SK-N-MC (cell line): ENCODE results near the gene ARHGAP26.

Experiments
- DNase-seq: peaks from one replicate; pipeline ENCODE4 v3.0.0-alpha.2; 2011; ENCODE audit warnings: low read depth, low spot score
- H3K27ac ChIP-seq: fragments of 200-600 bp; sonication (generic); 2 replicates; pipeline ENCODE4 v1.5.1; 2016; ENCODE audit warnings: mixed run types
- H3K36me3 ChIP-seq: fragments of 200-600 bp; sonication (generic); 2 replicates; pipeline ENCODE4 v1.6.1; 2017; ENCODE audit warnings: antibody characterized with exemption, low read length, mixed read lengths; ENCODE audit not compliant: insufficient read depth
- H3K4me3 ChIP-seq: fragments of 200-600 bp; sonication (generic); 2 replicates; pipeline ENCODE4 v1.5.1; 2016
- H3K9ac ChIP-seq: fragments of 200-600 bp; sonication (generic); 2 replicates; pipeline ENCODE4 v1.8.0; 2017; ENCODE audit warnings: mixed run types, mixed read lengths; ENCODE audit not compliant: insufficient read length
- H3K9me3 ChIP-seq: fragments of 200-600 bp; sonication (generic); 2 replicates; pipeline ENCODE4 v1.6.1; 2017; ENCODE audit warnings: low read depth, mild to moderate bottlenecking, antibody characterized with exemption, low read length, moderate library complexity, mixed read lengths
- EZH2 ChIP-seq: fragments of 200-600 bp; sonication (generic); IDR thresholded peaks from one replicate; pipeline ENCODE4 v1.6.1; 2017; ENCODE audit warnings: antibody characterized with exemption
- FOXP2 ChIP-seq: optimal IDR thresholded peaks from 2 replicates; pipeline ENCODE3; 2011; ENCODE audit warnings: mild to moderate bottlenecking, moderate library complexity; ENCODE audit not compliant: insufficient read depth; ENCODE audit errors: extremely low read length, control extremely low read depth
- POLR2AphosphoS5 ChIP-seq: IDR thresholded peaks from 2 replicates; pipeline ENCODE4 v1.6.1; 2012; ENCODE audit warnings: mild to moderate bottlenecking, low read depth, low read length, borderline replicate concordance

The ARHGAP26 gene

DNA sequence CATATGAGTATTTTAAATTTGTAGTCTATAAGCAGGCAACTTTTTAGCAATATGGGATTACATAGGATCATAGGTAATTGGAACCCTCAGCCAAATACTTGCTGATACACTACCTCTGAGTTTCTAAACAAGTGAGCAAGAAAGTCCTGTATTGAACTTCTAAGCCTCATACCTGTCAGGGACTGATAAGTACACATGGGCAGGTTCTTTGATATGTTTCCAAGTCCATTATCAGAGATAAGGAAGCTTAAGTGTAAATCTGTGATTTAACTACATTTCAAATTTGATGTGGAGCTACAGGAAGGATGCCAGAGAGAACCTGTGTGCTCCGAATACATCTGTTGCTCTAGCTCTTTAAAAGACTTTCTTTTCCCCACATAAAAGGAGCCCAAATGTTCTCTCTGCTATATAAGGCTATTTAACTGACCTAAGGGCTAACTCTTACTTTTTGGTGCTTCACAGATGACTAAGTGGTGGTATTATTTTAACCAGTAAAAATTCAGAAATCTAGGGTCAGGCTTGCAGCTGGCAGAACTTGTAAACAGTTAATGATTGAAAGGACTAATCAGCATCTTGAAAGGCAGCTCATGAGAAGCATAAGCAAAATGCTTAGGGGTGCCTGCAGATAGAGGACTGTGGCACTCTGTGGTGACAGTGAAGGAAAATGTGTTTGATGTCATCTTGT, 404.7 kb downstream of the ARHGAP26 start:
- no peak for TF ChIP-seq POLR2AphosphoS5
- no peak for TF ChIP-seq EZH2
- TF ChIP-seq FOXP2 = no peak
- H3K9me3 ChIP-seq = no peaks in the 10 kb centered on the region
- no peak for DNase-seq
- H3K36me3 ChIP-seq = no peaks in the 10 kb centered on the region
- H3K4me3 ChIP-seq = no peak overlapping the region
- no peak overlapping the region for H3K27ac ChIP-seq
- H3K9ac ChIP-seq = no peak overlapping the region

- H3K4me3 ChIP-seq = no peak overlapping the region
- H3K9ac ChIP-seq = no peak overlapping the region
- H3K36me3 ChIP-seq = no peaks in the 10 kb centered on the region
- no peaks in the 10 kb centered on the region for H3K9me3 ChIP-seq
- DNase-seq = no peak
- H3K27ac ChIP-seq = no peak overlapping the region
- TF ChIP-seq POLR2AphosphoS5 (no peak), FOXP2 (no peak), EZH2 (no peak)
Observed at GRCh38 chr5:143176048-143176447, 405.9 kb downstream of the ARHGAP26 start.

GRCh38 chr5:143177263-143177983, 407.2 kb downstream of the ARHGAP26 start:
- H3K4me3 ChIP-seq = no peak overlapping the region
- TF ChIP-seq FOXP2 (no peak), EZH2 (no peak), POLR2AphosphoS5 (no peak)
- no peak overlapping the region for H3K27ac ChIP-seq
- H3K9me3 ChIP-seq = no peaks in the 10 kb centered on the region
- H3K9ac ChIP-seq = no peak overlapping the region
- DNase-seq = no peak
- no peaks in the 10 kb centered on the region for H3K36me3 ChIP-seq

DNA sequence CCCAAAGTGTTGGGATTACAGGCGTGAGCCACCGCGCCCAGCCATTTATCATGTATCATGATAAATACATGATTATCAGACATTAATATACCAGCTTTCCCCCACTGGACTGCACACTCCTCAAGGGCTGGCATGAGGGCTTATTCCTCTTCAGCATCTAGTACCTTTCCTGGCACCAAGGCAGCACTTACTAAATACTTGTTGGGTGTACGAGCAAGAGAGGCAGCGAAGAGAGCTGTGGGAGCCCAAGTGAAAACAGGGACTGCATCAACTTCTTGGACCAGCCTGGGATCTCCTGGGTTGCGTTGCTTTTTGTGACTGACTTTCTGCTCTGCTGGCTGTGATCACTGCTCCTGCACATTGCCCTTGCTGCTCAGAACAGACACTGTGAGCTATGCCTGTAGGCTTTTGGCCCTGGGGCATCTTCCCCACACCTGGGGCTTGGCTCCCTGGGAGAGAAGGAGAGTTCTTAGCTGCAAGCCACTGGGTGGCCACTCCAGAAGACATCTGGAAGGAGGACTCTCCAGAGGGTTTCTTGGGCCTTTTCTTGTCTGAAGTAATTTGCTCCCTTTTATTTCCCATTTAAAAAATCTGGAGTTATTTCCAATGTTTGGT, 409.1 kb downstream of the ARHGAP26 start:
- DNase-seq = no peak
- TF ChIP-seq EZH2 = no peak
- Histone ChIP-seq H3K9me3 (no peaks in the 10 kb centered on the region), H3K9ac (no peak overlapping the region), H3K27ac (no peak overlapping the region), H3K36me3 (no peaks in the 10 kb centered on the region), H3K4me3 (no peak overlapping the region)

DNA sequence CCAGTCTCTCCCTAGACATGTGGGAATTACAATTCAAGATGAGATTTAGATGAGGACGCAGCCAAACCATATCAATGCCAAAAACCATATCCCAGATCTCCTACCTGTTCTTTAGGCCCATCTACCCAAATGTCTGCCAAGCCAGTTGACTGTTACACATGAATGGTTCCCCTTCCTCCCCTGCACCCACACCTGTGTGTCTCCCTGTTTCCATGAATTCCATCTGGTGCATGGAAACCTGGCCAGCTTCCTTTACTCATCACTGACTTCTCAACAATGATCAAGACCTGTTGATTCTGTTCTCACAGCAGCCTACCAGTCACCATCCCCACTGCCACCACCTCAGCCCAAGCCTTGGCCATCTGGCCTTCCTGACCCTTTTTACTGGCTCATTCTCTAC, 410.6 kb downstream of the ARHGAP26 start:
- Histone ChIP-seq H3K27ac (no peak overlapping the region), H3K9me3 (no peaks in the 10 kb centered on the region), H3K36me3 (no peaks in the 10 kb centered on the region), H3K9ac (no peak overlapping the region), H3K4me3 (no peak overlapping the region)
- DNase-seq = no peak
- TF ChIP-seq POLR2AphosphoS5 (no peak), FOXP2 (no peak), EZH2 (no peak)

DNA sequence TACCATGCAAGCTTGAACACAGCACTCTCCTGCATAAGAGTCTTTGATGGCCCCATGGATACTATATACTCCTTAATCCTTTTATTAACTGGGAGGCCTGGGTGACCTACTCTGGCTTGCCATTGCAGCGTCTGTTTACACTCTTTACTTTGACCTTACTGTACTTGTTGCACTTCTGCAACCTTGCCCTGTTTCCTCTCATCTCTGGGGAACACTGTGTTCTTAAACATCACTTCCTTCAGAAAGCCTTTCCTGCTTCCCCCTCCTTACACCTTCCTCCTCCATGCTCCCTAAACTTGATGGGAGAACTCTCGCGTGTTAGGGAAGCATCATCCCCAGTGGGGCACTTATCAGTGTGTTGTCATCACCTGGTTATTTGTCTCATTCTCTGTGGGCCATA, 411.0 kb downstream of the ARHGAP26 start:
- no peak overlapping the region for H3K9ac ChIP-seq
- H3K9me3 ChIP-seq = no peaks in the 10 kb centered on the region
- no peak for TF ChIP-seq POLR2AphosphoS5
- no peak for TF ChIP-seq FOXP2
- TF ChIP-seq EZH2 = no peak
- H3K4me3 ChIP-seq = no peak overlapping the region
- H3K27ac ChIP-seq = no peak overlapping the region
- no peaks in the 10 kb centered on the region for H3K36me3 ChIP-seq
- no peak for DNase-seq

DNA sequence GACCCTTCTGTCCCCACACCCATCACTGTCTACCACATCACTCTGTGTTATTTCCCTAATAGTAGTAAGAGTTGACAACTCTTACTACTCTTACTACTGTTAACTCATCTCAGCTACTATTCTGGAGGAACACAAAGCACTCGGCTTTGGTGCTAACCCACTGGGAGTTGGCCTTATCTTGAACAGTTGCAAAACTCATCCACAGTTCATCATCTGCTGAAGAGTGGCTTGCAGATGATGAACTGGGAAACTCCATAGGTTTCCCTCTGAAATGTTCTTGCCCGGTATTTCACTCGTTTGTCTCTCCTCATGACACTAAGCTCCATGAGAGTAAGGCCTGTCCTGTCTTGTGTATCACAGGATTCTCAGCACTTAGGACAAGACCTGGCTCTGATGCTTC, 411.9 kb downstream of the ARHGAP26 start:
- Histone ChIP-seq H3K27ac (no peak overlapping the region), H3K9ac (no peak overlapping the region), H3K9me3 (no peaks in the 10 kb centered on the region), H3K4me3 (no peak overlapping the region), H3K36me3 (no peaks in the 10 kb centered on the region)
- TF ChIP-seq FOXP2 (no peak), EZH2 (no peak), POLR2AphosphoS5 (no peak)
- DNase-seq = no peak

DNA sequence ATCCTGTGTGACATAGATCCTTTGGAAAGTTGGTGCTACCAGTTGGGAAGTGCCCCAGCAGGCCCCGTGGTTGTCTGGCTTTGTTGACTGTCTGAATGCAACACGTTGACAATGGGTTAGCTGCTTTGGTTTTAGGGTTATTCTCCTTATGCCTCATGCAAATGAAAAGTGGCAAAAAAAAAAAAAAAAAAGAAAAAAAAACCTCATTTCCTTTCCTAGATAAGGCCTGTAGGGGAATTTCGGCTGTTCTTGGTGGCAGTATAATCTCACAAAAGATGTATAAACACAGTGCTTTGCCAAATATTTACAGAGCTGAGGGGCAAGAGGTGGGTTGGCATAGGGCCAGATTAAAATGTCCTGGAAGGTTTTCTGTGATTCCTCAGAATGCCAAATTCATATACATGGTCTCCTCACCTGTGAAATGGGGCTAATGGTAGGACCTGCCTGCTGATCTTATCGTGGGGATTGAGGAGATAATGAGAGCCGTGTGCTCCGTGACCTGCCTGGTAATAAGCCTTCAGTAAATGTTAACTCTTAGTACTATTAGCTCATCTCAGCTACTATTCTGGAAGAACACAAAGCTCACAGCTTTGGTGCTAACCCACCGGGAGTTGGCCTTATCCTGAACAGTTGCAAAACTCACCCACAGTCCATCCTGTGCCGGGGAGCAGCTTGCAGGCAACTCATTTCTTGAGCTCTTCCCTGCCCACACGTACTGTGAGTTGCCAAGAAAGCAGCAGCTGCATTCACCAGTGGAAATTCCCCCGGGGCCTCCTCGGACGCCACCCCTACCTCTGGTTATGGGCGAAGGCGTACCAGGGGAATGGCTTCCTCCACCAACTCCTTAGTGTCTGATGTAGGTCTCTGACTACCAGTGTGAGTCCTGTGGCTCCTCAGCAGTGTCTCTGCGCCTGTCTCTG, 413.0 kb downstream of the ARHGAP26 start:
- no peak overlapping the region for H3K4me3 ChIP-seq
- TF ChIP-seq FOXP2 = no peak
- TF ChIP-seq EZH2 = no peak
- no peak for TF ChIP-seq POLR2AphosphoS5
- DNase-seq = no peak
- H3K9me3 ChIP-seq = no peaks in the 10 kb centered on the region
- H3K27ac ChIP-seq = no peak overlapping the region
- H3K36me3 ChIP-seq = no peaks in the 10 kb centered on the region
- no peak overlapping the region for H3K9ac ChIP-seq
